ENCODE results near the gene SIM1.
"Not testable (repeated sequence)": the region's sequence is repeated elsewhere in the genome, so short reads cannot be mapped to it uniquely, and the experiment has no call there.

SIM1 gene

DNA sequence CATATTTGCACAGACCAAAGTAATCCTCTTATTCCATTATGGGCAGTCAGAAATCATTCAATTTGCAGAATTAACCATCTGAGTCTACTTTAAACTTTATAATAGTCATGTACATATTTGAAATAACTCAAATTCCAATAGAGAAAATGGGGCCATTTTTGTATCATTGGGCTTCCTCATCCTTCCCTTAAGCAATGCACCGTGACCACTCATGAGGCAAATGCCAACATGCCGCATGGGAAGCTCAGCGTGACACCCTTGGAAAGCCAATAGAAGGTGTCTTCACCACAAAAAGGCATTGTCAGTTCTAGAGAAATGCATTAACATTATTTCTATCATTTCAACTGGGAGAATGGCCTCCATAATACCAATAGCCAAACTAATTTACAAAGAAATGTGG lies 38.5 kb downstream of the SIM1 start:
- no peak for DNase-seq

- no peak for DNase-seq
Measured at GRCh38 chr6:100420711-100421110, 44.0 kb downstream of the SIM1 start.

DNA sequence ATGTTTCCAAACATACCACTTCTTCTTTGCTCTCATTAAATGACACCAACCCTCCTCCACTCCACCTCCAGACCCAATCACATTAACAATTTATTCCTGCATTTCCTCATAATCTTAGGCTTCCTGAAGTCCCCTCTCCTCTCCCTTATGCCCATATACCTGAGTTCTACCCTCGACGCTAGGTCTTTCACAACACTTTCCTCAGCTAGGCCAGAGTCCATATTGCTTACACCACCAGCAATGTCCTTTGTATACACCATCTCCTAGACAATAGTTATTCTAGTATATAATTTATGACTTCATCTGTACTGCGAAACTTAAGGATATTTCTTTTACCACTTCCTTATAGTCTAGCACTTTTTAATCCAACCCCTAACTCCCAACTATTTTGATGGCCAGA lies 47.7 kb downstream of the SIM1 start:
- DNase-seq = no peak

DNA sequence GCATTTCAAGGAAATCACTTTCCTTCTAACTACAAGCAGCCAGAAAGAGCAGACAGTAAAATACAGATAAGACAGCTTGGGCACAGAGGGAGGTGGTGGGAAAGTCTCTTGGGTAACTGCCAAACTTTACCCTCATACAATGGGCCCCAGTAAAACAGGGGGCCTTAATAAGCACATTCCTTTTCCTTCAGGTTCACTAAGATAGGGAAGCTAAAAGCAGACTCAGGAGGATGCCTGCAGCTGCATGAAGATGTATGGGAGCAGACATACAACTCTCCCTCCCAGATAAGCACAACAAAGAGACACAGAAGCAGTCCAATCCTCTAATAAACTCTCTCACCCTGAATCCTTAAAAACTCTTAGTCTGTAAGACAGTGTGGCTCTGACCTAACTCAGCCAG lies 49.0 kb downstream of the SIM1 start:
- no peak for DNase-seq

- no peak for DNase-seq
Measured at GRCh38 chr6:100412872-100413271, 51.8 kb downstream of the SIM1 start.

DNA sequence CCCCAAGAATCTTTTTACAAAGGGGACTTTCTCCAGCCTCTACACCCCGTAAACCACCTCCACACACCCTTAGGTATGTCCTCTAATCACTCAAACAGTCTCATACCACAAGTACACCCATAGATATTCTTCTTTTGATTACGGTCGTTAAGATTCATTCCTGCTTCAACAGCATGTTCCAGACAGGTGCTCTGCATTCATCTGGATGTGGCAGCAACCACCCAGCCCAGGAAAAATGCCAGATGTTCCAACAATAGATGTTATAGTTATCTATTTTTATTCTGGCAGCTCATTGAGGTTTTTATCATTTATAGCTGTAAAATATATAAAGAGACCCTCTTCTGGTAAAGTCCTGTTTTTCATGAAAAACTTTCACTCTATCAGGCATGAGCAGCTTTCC lies 60.7 kb downstream of the SIM1 start:
- no peak for DNase-seq

GRCh38 chr6:100393493-100393892 lies 71.2 kb downstream of the SIM1 start:
- no peak for DNase-seq

- DNase-seq = no peak
Measured at GRCh38 chr6:100392423-100392822, 72.3 kb downstream of the SIM1 start.

GRCh38 chr6:100388868-100389519 lies 75.7 kb downstream of the SIM1 start:
- DNase-seq = no peak

- DNase-seq = no peak
Measured at GRCh38 chr6:100382767-100383195, 81.9 kb downstream of the SIM1 start.

GRCh38 chr6:100382031-100382430 lies 82.7 kb downstream of the SIM1 start:
- no peak for DNase-seq

GRCh38 chr6:100381111-100381510 lies 83.6 kb downstream of the SIM1 start:
- DNase-seq = no peak

- DNase-seq = no peak
Measured at GRCh38 chr6:100379386-100379785, 85.3 kb downstream of the SIM1 start.

DNA sequence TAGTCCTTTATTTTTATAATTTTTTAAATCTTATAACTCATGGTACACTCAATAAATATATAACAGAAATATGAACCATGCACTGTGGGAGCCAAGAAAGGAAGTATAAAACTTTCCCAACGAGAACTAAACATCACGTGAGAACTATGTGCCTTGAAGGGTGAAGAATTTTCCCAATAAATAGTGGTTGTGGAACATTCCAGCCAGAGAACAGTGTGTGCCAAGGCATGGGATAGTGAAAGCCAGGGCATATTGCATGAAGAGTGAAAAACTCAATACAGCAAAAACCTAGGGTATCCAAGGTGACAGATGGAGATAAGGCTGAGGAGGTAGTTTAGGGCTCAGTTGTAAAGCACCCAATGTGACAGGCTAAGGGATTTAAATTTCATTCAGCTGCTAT lies 86.1 kb downstream of the SIM1 start:
- no peak for DNase-seq

DNA sequence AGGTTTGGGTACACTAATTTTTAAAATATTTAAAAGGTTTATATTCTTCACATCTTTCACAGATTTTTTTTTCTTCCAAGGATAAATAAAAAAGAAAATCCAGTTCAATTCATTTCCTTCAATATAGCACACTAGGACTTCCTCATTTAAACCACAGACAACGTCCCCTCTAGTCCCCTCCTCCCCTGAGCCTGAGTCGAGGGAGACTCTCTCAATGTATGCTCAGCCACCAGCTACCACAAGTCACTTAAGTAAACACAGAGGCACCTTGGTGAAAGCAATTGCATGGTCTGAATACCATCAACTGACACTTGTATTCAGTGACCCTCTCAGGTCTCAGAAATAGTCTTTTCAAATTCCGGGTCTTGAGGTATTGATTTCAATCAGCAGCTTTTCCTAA lies 88.6 kb downstream of the SIM1 start:
- DNase-seq = no peak

DNA sequence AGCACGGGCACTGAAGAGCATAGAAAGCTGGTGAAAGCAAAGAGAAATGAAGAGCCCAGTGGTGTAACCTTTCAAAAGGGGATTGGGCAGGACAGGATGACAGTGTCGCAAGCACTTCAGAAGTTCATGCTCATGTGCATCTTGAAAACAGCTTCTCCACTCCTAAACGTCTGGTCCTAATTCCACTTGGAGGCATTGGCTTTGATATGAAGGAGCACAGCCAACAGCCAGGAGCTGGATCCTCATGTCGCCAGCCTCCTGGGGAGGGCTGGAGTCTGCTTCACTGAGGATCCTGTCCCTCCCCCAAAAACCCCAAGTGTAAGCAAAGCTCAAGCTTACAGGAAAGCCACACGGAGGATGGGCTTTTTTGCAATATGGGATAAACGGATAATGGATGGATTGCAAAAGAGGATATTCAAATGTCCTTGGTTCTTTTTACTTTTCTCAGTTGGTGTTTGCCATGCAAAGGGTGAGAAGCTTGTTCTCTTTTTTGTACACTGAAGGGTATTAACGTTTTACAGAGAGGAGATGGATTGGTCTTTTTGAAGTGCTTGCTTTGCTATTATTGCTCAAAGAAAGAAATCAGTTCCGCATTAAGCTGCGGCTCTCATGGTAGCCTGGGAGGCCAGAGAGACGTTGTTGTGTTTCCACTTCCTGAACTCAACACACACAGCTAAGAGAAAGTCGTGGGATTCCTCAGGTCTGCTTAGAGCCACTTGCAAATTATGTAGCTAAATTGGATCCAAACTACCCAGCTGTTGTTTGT lies 92.2 kb downstream of the SIM1 start:
- no peak for DNase-seq

DNA sequence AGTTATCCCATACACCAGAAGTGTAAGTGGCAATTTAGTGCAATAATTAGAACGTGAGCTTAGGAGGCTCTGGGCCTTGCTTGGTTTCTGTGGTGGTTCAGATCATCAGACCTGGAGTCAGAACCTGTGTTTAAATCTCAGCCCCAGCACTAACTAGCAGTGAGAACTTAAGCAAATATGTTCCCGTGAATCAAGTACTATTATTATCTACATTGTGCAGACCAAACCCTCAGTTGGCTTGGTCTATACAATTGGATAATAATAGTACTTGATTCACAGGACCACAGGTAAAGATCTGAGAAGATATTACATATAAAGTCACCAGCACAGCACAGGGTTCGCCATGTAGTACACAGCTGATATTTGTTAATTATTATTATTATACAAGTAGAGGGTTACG lies 93.1 kb downstream of the SIM1 start:
- DNase-seq = no peak

DNA sequence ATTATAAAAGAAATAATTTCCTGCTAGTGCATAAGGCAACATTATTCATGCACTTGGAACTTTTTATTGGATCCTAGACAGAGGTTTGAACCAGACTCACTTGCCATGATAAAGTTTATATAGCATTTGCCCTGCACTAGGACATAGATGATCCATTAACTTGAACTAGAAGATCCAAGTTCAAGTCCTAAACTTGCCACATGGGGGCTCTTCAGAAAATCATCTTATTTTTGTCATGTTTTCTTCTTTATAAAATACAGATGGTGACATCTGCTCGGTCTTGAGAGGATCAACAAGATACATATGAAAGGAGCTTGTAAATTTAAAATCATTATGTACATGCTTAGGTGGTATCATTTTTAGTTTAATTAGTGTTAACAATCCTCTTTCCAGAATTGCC lies 94.5 kb downstream of the SIM1 start:
- DNase-seq = no peak

DNA sequence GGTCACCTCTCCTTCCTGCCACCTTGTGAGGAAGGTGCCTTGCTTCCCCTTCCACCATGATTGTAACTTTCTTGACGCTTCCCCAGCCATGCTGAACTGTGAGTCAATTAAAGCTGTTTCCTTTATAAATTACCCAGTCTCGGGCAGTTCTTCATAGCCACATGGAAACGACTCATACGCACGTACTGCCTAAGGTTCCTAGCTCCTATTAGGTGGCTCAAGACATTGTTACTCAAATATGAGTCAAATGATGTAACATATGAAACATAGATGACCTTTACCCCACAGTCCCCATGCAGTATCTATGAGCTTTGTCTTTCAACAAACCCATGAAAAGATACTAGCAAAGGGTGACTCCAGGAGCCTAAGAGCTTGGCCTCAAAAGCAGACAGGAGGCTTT lies 98.3 kb downstream of the SIM1 start:
- no peak for DNase-seq

GRCh38 chr6:100363651-100364050 lies 101.1 kb downstream of the SIM1 start:
- DNase-seq = no peak

DNA sequence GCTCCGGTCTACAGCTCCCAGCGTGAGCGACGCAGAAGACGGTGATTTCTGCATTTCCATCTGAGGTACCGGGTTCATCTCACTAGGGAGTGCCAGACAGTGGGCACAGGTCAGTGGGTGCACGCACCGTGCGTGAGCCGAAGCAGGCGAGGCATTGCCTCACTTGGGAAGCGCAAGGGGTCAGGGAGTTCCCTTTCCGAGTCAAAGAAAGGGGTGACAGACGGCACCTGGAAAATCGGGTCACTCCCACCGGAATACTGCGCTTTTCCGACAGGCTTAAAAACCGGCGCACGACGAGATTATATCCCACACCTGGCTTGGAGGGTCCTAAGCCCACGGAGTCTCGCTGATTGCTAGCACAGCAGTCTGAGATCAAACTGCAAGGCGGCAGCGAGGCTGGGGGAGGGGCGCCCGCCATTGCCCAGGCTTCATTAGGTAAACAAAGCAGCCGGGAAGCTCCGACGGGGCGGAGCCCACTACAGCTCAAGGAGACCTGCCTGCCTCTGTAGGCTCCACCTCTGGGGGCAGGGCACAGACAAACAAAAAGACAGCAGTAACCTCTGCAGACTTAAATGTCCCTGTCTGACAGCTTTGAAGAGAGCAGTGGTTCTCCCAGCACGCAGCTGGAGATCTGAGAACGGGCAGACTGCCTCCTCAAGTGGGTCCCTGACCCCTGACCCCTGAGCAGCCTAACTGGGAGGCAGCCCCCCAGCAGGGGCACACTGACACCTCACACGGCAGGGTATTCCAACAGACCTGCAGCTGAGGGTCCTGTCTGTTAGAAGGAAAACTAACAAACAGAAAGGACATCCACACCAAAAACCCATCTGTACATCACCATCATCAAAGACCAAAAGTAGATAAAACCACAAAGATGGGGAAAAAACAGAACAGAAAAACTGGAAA lies 109.7 kb downstream of the SIM1 start:
- not testable (repeated sequence) for DNase-seq

GRCh38 chr6:100353276-100354015 lies 111.3 kb downstream of the SIM1 start:
- DNase-seq = no peak

DNA sequence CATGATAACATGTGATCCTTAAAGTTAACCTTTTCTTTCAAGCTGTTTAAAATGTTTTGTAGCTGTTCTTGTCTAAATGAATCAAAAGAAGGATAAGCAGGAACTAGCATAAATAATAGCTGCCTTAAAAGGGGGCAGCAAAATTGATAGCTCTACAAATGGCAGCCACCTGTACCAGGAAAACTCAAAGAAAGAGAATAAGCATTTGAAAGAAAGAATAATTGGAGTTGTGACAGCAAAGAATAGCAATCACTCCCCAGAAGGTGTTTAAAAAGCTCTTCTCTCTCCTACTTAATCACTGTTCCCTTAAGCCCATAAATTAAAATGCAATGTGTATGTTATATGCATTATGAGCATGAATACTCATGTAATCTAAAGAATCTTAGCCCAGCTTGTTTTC lies 114.6 kb downstream of the SIM1 start:
- no peak for DNase-seq

All from activated CD4-positive, alpha-beta T cell treated with anti-CD3 and anti-CD28 coated beads for 48 hours (primary cell).